ENCODE data around the gene EXOSC1. TPM values are rescaled to one million over a fixed set of nuclear protein-coding genes. Genes with fewer than 3 reads are reported as not detected.
"Not testable (repeated sequence)": the region's sequence is repeated elsewhere in the genome, so short reads cannot be mapped to it uniquely, and the experiment has no call there.

EXOSC1 gene
- total RNA-seq, 1 experiment from 2014 or later = 47.1 TPM

GRCh38 chr10:97482381-97482780, 36.6 kb upstream of the EXOSC1 start:
- Histone ChIP-seq H3K27me3 (ENCODE audit: low read length) (no peaks in the 10 kb centered on the region), H2AFZ (ENCODE audit: low read length) (no peak overlapping the region), H3K36me3 (ENCODE audit: insufficient read depth, low read length) (peaks cover 11% of the 10 kb centered on the region; the same call in 1 of the 2 replicates), H3K4me2 (ENCODE audit: low read depth, low read length, poor library complexity, severe bottlenecking) (no peak overlapping the region), H3K79me2 (ENCODE audit: low read length) (peaks cover 19% of the 10 kb centered on the region), H3K9me3 (ENCODE audit: low read length) (no peaks in the 10 kb centered on the region), H3K9me2 (replicated peaks; ENCODE audit: insufficient read depth, low read length) (no peaks in the 10 kb centered on the region), H4K20me1 (ENCODE audit: insufficient read depth, low read depth, low read length) (no peaks in the 10 kb centered on the region), H3K27ac (ENCODE audit: low read length) (no peak overlapping the region), H3K9ac (ENCODE audit: low read length) (no peak overlapping the region), H3K4me1 (ENCODE audit: low read length) (no peaks in the 10 kb centered on the region), H3K4me3 (ENCODE audit: low read length) (no peak overlapping the region)
- DNase-seq = no peak

DNA sequence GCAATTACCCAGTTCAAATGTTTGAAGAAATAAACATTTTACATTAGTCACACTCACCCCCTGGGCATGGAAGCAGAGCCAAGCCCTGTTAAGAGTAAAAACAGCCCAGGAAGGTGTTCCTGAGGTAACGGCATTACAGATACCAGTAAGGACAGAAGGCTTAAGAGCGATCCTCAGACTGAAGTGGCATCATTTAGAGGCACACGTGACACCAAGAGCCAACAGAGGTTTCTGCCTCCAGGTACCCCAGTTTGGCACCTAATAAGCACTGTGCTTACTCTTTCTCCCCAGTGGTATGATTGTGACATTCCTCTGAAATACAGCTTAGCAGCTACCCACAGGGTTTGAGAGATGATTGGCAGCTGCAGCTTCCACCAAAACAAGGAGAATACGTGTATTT, 35.3 kb upstream of the EXOSC1 start:
- Histone ChIP-seq H3K9me2 (replicated peaks; ENCODE audit: insufficient read depth, low read length) (no peaks in the 10 kb centered on the region), H3K9ac (ENCODE audit: low read length) (no peak overlapping the region), H3K79me2 (ENCODE audit: low read length) (peaks cover 11% of the 10 kb centered on the region), H4K20me1 (ENCODE audit: insufficient read depth, low read depth, low read length) (no peaks in the 10 kb centered on the region), H3K4me2 (ENCODE audit: low read depth, low read length, poor library complexity, severe bottlenecking) (no peak overlapping the region), H3K27me3 (ENCODE audit: low read length) (no peaks in the 10 kb centered on the region), H3K36me3 (ENCODE audit: insufficient read depth, low read length) (peaks cover 15% of the 10 kb centered on the region; the same call in 1 of the 2 replicates), H3K4me1 (ENCODE audit: low read length) (no peaks in the 10 kb centered on the region), H3K27ac (ENCODE audit: low read length) (no peak overlapping the region), H3K4me3 (ENCODE audit: low read length) (no peak overlapping the region), H3K9me3 (ENCODE audit: low read length) (no peaks in the 10 kb centered on the region), H2AFZ (ENCODE audit: low read length) (no peak overlapping the region)
- DNase-seq = no peak

GRCh38 chr10:97479939-97480338, 34.1 kb upstream of the EXOSC1 start:
- Histone ChIP-seq H3K36me3 (ENCODE audit: insufficient read depth, low read length) (peaks cover 15% of the 10 kb centered on the region; the same call in 1 of the 2 replicates), H4K20me1 (ENCODE audit: insufficient read depth, low read depth, low read length) (no peaks in the 10 kb centered on the region), H3K4me2 (ENCODE audit: low read depth, low read length, poor library complexity, severe bottlenecking) (no peak overlapping the region), H3K9me2 (replicated peaks; ENCODE audit: insufficient read depth, low read length) (no peaks in the 10 kb centered on the region), H3K4me1 (ENCODE audit: low read length) (no peaks in the 10 kb centered on the region), H3K27ac (ENCODE audit: low read length) (no peak overlapping the region), H3K9ac (ENCODE audit: low read length) (no peak overlapping the region), H3K27me3 (ENCODE audit: low read length) (no peaks in the 10 kb centered on the region), H3K4me3 (ENCODE audit: low read length) (no peak overlapping the region), H2AFZ (ENCODE audit: low read length) (no peak overlapping the region), H3K9me3 (ENCODE audit: low read length) (no peaks in the 10 kb centered on the region), H3K79me2 (ENCODE audit: low read length) (peaks cover 5% of the 10 kb centered on the region; the same call in 1 of the 2 replicates)
- DNase-seq = peak; percentile 68

- H3K27me3 ChIP-seq (ENCODE audit: low read length); H3K4me3 ChIP-seq (ENCODE audit: low read length); H3K4me1 ChIP-seq (ENCODE audit: low read length); H3K27ac ChIP-seq (ENCODE audit: low read length); H3K9me3 ChIP-seq (ENCODE audit: low read length); H2AFZ ChIP-seq (ENCODE audit: low read length); H4K20me1 ChIP-seq (ENCODE audit: insufficient read depth, low read depth, low read length); DNase-seq; H3K79me2 ChIP-seq (ENCODE audit: low read length); H3K9ac ChIP-seq (ENCODE audit: low read length); H3K4me2 ChIP-seq (ENCODE audit: low read depth, low read length, poor library complexity, severe bottlenecking); H3K9me2 ChIP-seq (replicated peaks; ENCODE audit: insufficient read depth, low read length): not testable (repeated sequence)
- H3K36me3 ChIP-seq (ENCODE audit: insufficient read depth, low read length) = peaks cover 15% of the 10 kb centered on the region; the same call in 1 of the 2 replicates
These were observed 33.6 kb upstream of the EXOSC1 start for GRCh38 chr10:97479410-97479809.

DNA sequence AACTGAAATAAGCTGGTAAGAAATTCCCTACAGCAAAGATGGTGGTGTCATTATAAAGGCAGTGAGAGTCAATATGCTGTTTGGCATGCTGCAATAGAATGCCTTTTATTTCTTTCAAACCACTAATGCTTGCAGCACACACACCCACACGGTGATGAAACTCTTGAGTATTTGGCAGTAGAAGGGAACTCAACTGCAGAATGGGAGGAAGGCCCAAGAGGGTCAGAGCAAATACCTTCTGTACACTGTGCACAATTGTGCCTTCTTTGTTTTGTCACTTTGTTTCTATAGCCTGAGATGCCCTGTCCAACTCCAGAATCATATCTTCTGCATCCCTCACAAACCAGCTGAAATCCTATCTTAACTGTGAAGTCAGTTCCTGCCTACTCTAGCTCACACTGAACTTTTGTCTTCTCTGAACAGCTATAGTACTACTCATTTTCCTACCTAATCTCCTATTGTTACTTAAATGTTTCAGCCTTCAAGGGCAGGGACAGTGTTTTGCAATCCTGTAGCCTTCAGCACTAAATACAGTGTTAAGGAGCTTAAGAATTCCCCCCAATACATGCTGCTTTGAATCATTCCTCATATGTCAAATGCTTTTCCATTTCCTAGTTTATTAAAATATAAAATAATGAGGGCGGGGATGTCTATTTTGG, 30.3 kb upstream of the EXOSC1 start:
- Histone ChIP-seq H3K9me2 (replicated peaks; ENCODE audit: insufficient read depth, low read length) (no peaks in the 10 kb centered on the region), H3K9ac (ENCODE audit: low read length) (no peak overlapping the region), H4K20me1 (ENCODE audit: insufficient read depth, low read depth, low read length) (no peaks in the 10 kb centered on the region), H3K27me3 (ENCODE audit: low read length) (no peaks in the 10 kb centered on the region), H3K9me3 (ENCODE audit: low read length) (no peaks in the 10 kb centered on the region), H3K4me3 (ENCODE audit: low read length) (no peak overlapping the region), H3K79me2 (ENCODE audit: low read length) (no peaks in the 10 kb centered on the region; the same call in 1 of the 2 replicates), H2AFZ (ENCODE audit: low read length) (no peak overlapping the region), H3K27ac (ENCODE audit: low read length) (no peak overlapping the region), H3K4me1 (ENCODE audit: low read length) (no peaks in the 10 kb centered on the region), H3K4me2 (ENCODE audit: low read depth, low read length, poor library complexity, severe bottlenecking) (no peak overlapping the region), H3K36me3 (ENCODE audit: insufficient read depth, low read length) (peaks cover 15% of the 10 kb centered on the region; the same call in 1 of the 2 replicates)
- DNase-seq = no peak

GRCh38 chr10:97474918-97475317, 29.1 kb upstream of the EXOSC1 start:
- no peaks in the 10 kb centered on the region; the same call in 1 of the 2 replicates for H3K79me2 ChIP-seq (ENCODE audit: low read length)
- H3K4me3 ChIP-seq (ENCODE audit: low read length) = no peak overlapping the region
- no peak overlapping the region for H3K9ac ChIP-seq (ENCODE audit: low read length)
- peaks cover 9% of the 10 kb centered on the region; the same call in 1 of the 2 replicates for H3K36me3 ChIP-seq (ENCODE audit: insufficient read depth, low read length)
- no peak overlapping the region for H3K27ac ChIP-seq (ENCODE audit: low read length)
- no peaks in the 10 kb centered on the region for H4K20me1 ChIP-seq (ENCODE audit: insufficient read depth, low read depth, low read length)
- no peak overlapping the region for H2AFZ ChIP-seq (ENCODE audit: low read length)
- DNase-seq = no peak
- H3K9me2 ChIP-seq (replicated peaks; ENCODE audit: insufficient read depth, low read length) = no peaks in the 10 kb centered on the region
- no peak overlapping the region for H3K4me2 ChIP-seq (ENCODE audit: low read depth, low read length, poor library complexity, severe bottlenecking)
- H3K4me1 ChIP-seq (ENCODE audit: low read length) = no peaks in the 10 kb centered on the region
- H3K27me3 ChIP-seq (ENCODE audit: low read length) = no peaks in the 10 kb centered on the region
- H3K9me3 ChIP-seq (ENCODE audit: low read length) = no peaks in the 10 kb centered on the region

- H3K27ac ChIP-seq (ENCODE audit: low read length); H3K4me2 ChIP-seq (ENCODE audit: low read depth, low read length, poor library complexity, severe bottlenecking); H3K79me2 ChIP-seq (ENCODE audit: low read length); H4K20me1 ChIP-seq (ENCODE audit: insufficient read depth, low read depth, low read length); H3K9me2 ChIP-seq (replicated peaks; ENCODE audit: insufficient read depth, low read length); H2AFZ ChIP-seq (ENCODE audit: low read length); H3K36me3 ChIP-seq (ENCODE audit: insufficient read depth, low read length); DNase-seq; H3K4me1 ChIP-seq (ENCODE audit: low read length); H3K27me3 ChIP-seq (ENCODE audit: low read length); H3K9me3 ChIP-seq (ENCODE audit: low read length); H3K9ac ChIP-seq (ENCODE audit: low read length); H3K4me3 ChIP-seq (ENCODE audit: low read length): not testable (repeated sequence)
These were observed 23.0 kb upstream of the EXOSC1 start for GRCh38 chr10:97468781-97469180.

GRCh38 chr10:97468162-97468561, 22.4 kb upstream of the EXOSC1 start:
- no peaks in the 10 kb centered on the region for H3K4me1 ChIP-seq (ENCODE audit: low read length)
- H3K9me3 ChIP-seq (ENCODE audit: low read length) = no peaks in the 10 kb centered on the region
- no peak overlapping the region for H3K4me3 ChIP-seq (ENCODE audit: low read length)
- no peak for DNase-seq
- H3K27ac ChIP-seq (ENCODE audit: low read length) = no peak overlapping the region
- H3K36me3 ChIP-seq (ENCODE audit: insufficient read depth, low read length) = no peaks in the 10 kb centered on the region
- H3K27me3 ChIP-seq (ENCODE audit: low read length) = no peaks in the 10 kb centered on the region
- H4K20me1 ChIP-seq (ENCODE audit: insufficient read depth, low read depth, low read length) = no peaks in the 10 kb centered on the region
- H2AFZ ChIP-seq (ENCODE audit: low read length) = no peak overlapping the region
- no peak overlapping the region for H3K9ac ChIP-seq (ENCODE audit: low read length)
- no peak overlapping the region for H3K4me2 ChIP-seq (ENCODE audit: low read depth, low read length, poor library complexity, severe bottlenecking)
- H3K9me2 ChIP-seq (replicated peaks; ENCODE audit: insufficient read depth, low read length) = no peaks in the 10 kb centered on the region
- no peaks in the 10 kb centered on the region for H3K79me2 ChIP-seq (ENCODE audit: low read length)

Data from Karpas-422 (cell line).